HG03280 (cell line): Measurements from ENCODE around the gene ARID3B.
"Not testable (repeated sequence)": the region's sequence is repeated elsewhere in the genome, so short reads cannot be mapped to it uniquely, and the experiment has no call there.

Experiments used
- ATAC-seq: cut with Tn5 transposase; IDR thresholded peaks from one replicate; pipeline ENCODE4 v1.9.1; 2021; ENCODE audit warnings: mild to moderate bottlenecking, moderate library complexity; ENCODE audit not compliant: unreplicated experiment

ARID3B gene

DNA sequence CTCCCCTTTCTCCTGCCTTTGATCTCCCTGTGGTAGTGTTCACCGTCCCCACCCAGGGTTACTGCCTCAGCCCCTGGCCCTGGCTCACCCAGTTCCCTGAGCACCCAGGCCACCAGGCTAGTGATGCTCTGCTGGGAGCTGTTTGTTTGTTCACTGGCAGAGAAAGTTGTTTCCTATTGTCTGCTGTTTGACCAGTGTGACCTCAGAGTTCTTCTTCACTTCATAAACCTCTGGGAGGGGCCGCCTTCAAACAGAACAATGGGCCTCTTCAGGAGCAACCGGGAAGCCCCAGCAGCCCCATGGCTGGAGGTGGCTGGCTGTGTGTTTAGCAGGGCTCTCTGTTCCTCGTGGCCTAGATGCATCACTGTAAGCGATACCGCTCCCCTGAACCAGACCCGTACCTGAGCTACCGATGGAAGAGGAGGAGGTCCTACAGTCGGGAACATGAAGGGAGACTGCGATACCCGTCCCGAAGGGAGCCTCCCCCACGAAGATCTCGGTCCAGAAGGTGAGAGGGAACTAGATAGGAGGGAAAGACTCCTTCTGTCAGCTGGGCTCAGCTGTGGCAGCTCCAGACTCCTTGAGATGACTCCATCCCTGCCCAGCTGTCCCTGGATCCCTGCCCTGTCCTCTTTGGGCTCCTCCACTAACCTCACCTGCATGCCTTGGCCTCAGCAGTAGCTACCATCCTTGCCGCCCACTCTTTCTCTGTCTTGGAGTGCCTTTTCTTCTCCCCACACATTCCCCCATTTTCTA is 78.0 kb downstream of the ARID3B start:
- ATAC-seq, result no peak

DNA sequence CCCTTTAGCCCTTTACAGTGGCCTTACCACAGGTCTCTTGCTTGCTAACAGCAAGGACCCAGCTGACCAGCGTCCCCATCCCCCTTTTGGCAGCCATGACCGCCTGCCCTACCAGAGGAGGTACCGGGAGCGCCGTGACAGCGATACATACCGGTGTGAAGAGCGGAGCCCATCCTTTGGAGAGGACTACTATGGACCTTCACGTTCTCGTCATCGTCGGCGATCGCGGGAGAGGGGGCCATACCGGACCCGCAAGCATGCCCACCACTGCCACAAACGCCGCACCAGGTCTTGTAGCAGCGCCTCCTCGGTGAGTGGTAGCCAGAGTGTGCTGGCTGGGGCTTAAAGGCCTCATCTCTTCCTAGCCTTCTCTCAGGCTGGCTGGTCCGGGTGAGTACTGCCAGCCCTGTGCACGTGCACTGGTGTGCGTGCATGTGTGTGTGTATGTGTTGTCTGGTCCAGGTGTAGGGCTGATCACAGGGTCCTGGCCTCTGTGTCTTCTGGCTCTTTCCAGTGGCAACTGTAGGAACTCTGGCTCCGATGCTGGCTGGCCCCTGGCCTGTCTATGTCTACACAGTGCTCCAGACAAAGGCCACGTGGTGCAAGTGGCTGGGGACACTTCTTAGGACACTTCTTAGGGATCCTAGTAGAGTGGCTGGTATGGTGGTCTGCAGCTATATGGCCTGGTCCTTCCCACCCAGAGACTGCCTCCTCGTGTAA is 79.1 kb downstream of the ARID3B start:
- no peak for ATAC-seq

DNA sequence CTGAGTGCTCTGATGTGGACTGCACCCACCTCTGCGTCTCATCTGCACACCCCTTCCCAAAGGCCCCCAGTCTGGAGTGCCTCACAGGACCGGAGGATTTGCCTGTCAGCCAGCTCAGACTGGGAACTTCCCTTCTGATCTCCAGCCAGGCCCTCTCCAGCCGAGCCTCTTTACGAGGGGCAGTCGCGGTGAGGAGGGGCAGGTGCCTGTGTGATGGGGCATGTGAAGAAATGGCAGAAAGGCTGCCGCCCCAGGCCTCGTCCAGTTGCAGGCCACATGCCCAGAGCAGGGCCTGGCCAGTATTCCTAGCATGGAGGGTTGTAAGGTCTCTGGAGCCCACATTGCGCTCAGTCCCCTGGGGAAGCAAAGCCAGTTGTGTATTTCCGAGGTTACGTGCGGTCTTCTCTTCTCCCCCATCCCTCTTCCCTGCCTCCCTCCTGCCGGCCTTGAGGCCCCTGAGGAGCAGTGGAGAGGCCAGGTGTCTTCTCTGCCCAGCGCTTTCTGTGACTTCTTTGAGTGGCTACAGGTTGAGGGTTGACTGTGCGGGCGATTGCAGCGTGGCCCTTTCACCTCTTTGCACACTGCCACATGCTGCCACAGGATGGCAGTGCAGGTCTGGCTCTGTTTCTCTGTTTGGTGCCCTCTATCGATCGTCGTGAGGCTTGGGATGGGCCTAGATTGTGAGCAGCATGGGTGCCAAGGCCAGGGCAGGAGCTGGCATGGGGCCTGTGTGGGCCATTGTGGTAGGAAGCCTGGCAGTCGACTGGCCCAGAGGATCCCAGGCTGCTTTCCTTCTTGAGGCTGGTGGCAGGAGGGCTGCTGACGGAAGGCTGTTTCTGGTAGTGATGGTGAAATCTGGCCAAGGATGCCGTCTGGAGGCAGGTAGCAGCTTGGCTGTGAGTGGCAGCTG is 79.9 kb downstream of the ARID3B start:
- ATAC-seq, result peak; percentile 59

GRCh38 chr15:74621546-74621920 is 80.5 kb downstream of the ARID3B start:
- ATAC-seq, result no peak

GRCh38 chr15:74621936-74622335 is 80.9 kb downstream of the ARID3B start:
- no peak for ATAC-seq

- ATAC-seq, result no peak
These were observed 81.7 kb downstream of the ARID3B start for GRCh38 chr15:74622758-74623157.

- ATAC-seq, result no peak
These were observed 83.1 kb downstream of the ARID3B start for GRCh38 chr15:74624020-74624602.

- no peak for ATAC-seq
These were observed 84.7 kb downstream of the ARID3B start for GRCh38 chr15:74625693-74626092.

DNA sequence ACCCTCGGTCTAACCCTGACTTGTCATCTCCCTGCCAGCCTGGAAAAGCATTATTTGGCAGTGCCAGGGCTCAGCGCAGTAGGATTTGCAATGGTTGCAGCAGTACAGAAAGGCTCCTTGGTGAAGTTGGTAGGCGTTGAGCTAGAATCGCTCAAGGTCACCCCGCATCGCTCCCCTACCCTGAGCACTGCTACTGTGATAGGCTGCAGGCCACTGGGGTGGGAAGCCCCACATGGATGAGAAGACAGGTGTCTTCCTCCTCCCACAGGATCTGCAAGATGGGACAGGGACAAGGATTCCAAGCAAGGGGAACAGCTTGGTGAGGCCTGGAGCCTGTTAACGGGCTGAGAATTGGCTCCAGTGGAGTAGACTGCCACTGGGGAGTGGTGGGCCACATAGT is 85.3 kb downstream of the ARID3B start:
- ATAC-seq, result no peak

DNA sequence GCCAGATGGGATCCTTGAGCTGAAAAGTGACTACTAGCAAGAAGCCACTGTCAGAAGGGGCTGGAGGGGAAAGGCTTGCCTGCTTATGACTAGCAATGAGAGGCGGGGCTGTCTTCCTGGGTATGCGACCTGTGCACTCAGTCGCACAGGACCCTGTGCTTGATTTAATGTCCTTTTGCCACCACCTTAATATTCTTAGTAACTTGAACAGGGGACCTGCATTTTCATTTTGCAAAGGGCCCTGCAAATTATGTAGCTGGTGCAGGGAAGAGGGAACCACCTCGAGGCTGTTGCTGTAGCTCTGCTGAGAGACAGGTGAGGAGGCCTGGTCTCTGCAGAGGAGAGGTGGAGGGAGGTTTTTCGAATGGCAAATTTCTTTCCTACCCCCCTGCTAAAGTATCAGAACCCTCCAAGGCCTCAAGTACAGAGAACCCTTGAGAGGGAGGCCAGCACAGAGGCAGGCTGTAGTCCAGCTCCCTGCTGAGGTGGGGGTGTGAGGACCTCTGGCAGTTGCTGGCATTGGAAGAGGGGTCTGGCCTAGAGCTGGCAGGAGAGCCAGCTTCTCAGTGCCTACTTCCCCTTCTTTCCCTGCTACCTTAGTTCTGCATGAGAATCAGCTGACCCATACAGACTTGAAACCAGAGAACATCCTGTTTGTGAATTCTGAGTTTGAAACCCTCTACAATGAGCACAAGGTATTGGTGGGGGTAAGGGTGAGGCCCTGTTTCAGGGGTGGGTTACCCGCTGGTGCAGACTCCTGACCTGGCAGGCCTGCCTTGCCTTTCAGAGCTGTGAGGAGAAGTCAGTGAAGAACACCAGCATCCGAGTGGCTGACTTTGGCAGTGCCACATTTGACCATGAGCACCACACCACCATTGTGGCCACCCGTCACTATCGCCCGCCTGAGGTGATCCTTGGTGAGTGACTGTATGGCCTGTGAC is 86.0 kb downstream of the ARID3B start:
- ATAC-seq, result peak; percentile 71

DNA sequence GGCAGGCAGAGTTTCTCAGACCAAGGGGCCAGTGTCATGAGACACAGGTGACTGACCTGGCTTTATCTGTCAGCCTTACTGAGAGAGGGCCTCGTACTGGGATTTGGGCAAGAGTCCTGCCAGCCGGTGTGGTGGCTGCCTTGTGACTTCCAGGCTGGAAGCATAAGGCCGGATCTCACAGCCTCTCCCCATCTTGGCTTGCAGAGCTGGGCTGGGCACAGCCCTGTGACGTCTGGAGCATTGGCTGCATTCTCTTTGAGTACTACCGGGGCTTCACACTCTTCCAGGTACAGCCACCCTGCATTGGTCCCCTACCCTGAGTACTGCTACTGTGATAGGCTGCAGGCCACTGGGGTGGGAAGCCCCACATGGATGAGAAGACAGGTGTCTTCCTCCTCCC is 86.7 kb downstream of the ARID3B start:
- no peak for ATAC-seq

- ATAC-seq, result no peak
These were observed 87.2 kb downstream of the ARID3B start for GRCh38 chr15:74628199-74628598.

DNA sequence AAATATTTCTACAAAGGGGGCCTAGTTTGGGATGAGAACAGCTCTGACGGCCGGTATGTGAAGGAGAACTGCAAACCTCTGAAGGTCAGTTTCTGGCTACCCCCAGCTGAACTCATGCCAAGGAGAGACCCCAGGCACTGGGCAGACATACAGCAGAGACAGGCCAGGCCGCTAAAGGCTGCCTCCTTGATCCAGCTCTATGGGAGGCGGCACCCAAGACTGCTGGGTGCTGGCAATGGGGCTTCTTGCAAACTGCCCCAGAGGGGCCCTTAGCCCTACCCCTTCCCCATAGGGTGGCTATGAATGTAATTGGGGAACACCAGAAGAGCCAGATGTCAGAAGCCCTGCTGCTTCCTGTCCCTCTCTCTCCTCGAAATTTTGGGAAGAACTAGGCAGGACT is 87.9 kb downstream of the ARID3B start:
- no peak for ATAC-seq

DNA sequence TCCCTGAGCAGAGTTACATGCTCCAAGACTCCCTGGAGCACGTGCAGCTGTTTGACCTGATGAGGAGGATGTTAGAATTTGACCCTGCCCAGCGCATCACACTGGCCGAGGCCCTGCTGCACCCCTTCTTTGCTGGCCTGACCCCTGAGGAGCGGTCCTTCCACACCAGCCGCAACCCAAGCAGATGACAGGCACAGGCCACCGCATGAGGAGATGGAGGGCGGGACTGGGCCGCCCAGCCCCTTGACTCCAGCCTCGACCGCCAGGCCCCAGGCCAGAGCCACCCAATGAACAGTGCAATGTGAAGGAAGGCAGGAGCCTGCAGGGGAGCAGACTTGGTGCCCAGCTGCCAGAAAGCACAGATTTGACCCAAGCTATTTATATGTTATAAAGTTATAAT is 88.7 kb downstream of the ARID3B start:
- ATAC-seq, result not testable (repeated sequence)

- no peak for ATAC-seq
These were observed 89.5 kb downstream of the ARID3B start for GRCh38 chr15:74630284-74631086.

DNA sequence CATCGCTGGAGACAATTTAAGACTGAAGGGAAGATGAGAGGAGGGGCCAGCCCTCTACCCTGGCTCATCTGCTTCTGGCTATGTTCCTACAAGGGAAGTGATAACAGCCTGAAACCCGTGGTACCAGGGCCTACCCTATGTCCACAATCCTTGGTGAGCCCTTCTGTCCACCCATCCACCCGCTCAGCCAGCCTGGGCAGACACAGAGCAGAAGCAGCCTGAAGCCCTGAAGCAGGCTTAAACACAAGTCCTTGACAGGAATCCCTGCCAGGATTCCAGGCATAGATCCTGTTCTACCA is 90.0 kb downstream of the ARID3B start:
- no peak for ATAC-seq

GRCh38 chr15:74631408-74631807 is 90.4 kb downstream of the ARID3B start:
- ATAC-seq, result no peak

GRCh38 chr15:74631935-74632560 is 91.0 kb downstream of the ARID3B start:
- no peak for ATAC-seq

- no peak for ATAC-seq
These were observed 91.6 kb downstream of the ARID3B start for GRCh38 chr15:74632601-74633000.
